ENCODE measurements around the gene MYH11.
A peak's percentile ranks its signal among the peaks of the same experiment; 100 is the strongest.
"Not testable (repeated sequence)": the region's sequence is repeated elsewhere in the genome, so short reads cannot be mapped to it uniquely, and the experiment has no call there.

MYH11 gene

GRCh38 chr16:15836965-15837611, 19.7 kb downstream of the MYH11 start:
- no peak for DNase-seq

- DNase-seq, result no peak
Observed at GRCh38 chr16:15836074-15836473, 20.8 kb downstream of the MYH11 start.

- no peak for DNase-seq
Observed at GRCh38 chr16:15835136-15835878, 21.5 kb downstream of the MYH11 start.

- no peak for DNase-seq
Observed at GRCh38 chr16:15834502-15834901, 22.3 kb downstream of the MYH11 start.

- no peak for DNase-seq
Observed at GRCh38 chr16:15833541-15833940, 23.3 kb downstream of the MYH11 start.

GRCh38 chr16:15832241-15832640, 24.6 kb downstream of the MYH11 start:
- DNase-seq, result no peak

GRCh38 chr16:15830832-15831451, 25.9 kb downstream of the MYH11 start:
- DNase-seq, result no peak

- DNase-seq, result no peak
Observed at GRCh38 chr16:15829460-15829859, 27.4 kb downstream of the MYH11 start.

- DNase-seq, result no peak
Observed at GRCh38 chr16:15827709-15828343, 29.0 kb downstream of the MYH11 start.

- DNase-seq, result no peak
Observed at GRCh38 chr16:15827299-15827698, 29.5 kb downstream of the MYH11 start.

GRCh38 chr16:15825750-15826305, 31.0 kb downstream of the MYH11 start:
- DNase-seq, result no peak

GRCh38 chr16:15822957-15823356, 33.9 kb downstream of the MYH11 start:
- no peak for DNase-seq

- no peak for DNase-seq
Observed at GRCh38 chr16:15820837-15821236, 36.0 kb downstream of the MYH11 start.

- DNase-seq, result no peak
Observed at GRCh38 chr16:15819046-15819445, 37.8 kb downstream of the MYH11 start.

- DNase-seq, result no peak
Observed at GRCh38 chr16:15817446-15817845, 39.4 kb downstream of the MYH11 start.

- DNase-seq, result no peak
Observed at GRCh38 chr16:15816228-15816627, 40.6 kb downstream of the MYH11 start.

GRCh38 chr16:15812401-15812750, 44.5 kb downstream of the MYH11 start:
- not testable (repeated sequence) for DNase-seq

- DNase-seq, result peak; percentile 37
Observed at GRCh38 chr16:15811481-15812400, 45.1 kb downstream of the MYH11 start.

- no peak for DNase-seq
Observed at GRCh38 chr16:15810949-15811348, 45.9 kb downstream of the MYH11 start.

- no peak for DNase-seq
Observed at GRCh38 chr16:15810411-15810810, 46.4 kb downstream of the MYH11 start.

- DNase-seq, result not testable (repeated sequence)
Observed at GRCh38 chr16:15809297-15809696, 47.5 kb downstream of the MYH11 start.

- DNase-seq, result no peak
Observed at GRCh38 chr16:15808071-15808470, 48.8 kb downstream of the MYH11 start.
